PC-9 (cell line): ENCODE data around the gene LRRC14B.

ENCODE experiments used
- CTCF ChIP-seq: fragments of 200-600 bp; sonication (generic); conservative IDR thresholded peaks from 2 replicates; pipeline ENCODE4 v1.6.1; 2017; ENCODE audit warnings: mixed run types, antibody characterized with exemption, mild to moderate bottlenecking, moderate library complexity
- EZH2 ChIP-seq: fragments of 200-600 bp; sonication (generic); IDR thresholded peaks from 2 replicates; pipeline ENCODE4 v1.8.0; 2017; ENCODE audit warnings: antibody characterized with exemption, low read depth

GRCh38 chr5:160921-161802 is 30.1 kb upstream of the LRRC14B start:
- TF ChIP-seq CTCF (no peak), EZH2 (no peak)
